Breast epithelium (tissue), 4 donors: ENCODE results near the gene OR5AR1. TPM values are rescaled to one million over a fixed set of nuclear protein-coding genes. Genes with fewer than 3 reads are reported as not detected.

Source experiments
- DNase-seq, 2 donors: peaks; one replicate each; pipeline ENCODE4 v3.0.0-alpha.2; 2019; ENCODE audit warnings: low spot score in 2 of 2
- H3K27ac ChIP-seq, 2 donors: fragments of 200-600 bp; sonication (generic) in 1 of 2; one replicate each; pipeline ENCODE4 v1.5.1; 2016 to 2019; ENCODE audit warnings: mild to moderate bottlenecking in 1 of 2
- H3K27me3 ChIP-seq, 2 donors: fragments of 200-600 bp; sonication (generic) in 1 of 2; one replicate each; pipeline versions ENCODE4 v1.5.1 to v1.6.0; 2017 to 2019; ENCODE audit warnings: control low read depth in 1 of 2, mild to moderate bottlenecking in 1 of 2
- H3K36me3 ChIP-seq: fragments of 200-600 bp; one replicate; pipeline ENCODE4 v1.5.1; 2019
- H3K4me1 ChIP-seq, 2 donors: fragments of 200-600 bp; sonication (generic); one replicate each; pipeline ENCODE4 v1.5.1; 2016 to 2019; ENCODE audit warnings: control low read depth in 1 of 2
- H3K4me3 ChIP-seq, 3 donors: fragments of 200-600 bp; sonication (generic); 1 replicate in 2 of 3; 2 replicates in 1 of 3; pipeline ENCODE4 v1.5.1; 2016 to 2019; ENCODE audit warnings: mild to moderate bottlenecking in 3 of 3, moderate library complexity in 2 of 3
- H3K9me3 ChIP-seq, 2 donors: fragments of 200-600 bp; sonication (generic) in 1 of 2; one replicate each; pipeline ENCODE4 v1.5.1; 2016 to 2019; ENCODE audit warnings: control low read depth in 1 of 2
- CTCF ChIP-seq, 3 donors: fragments of 450-650 bp; IDR thresholded peaks; one replicate each; pipeline ENCODE4 v1.5.1; 2016 to 2017; ENCODE audit warnings: antibody characterized with exemption in 3 of 3, mild to moderate bottlenecking in 3 of 3, moderate library complexity in 3 of 3
- POLR2A ChIP-seq: fragments of 450-650 bp; IDR thresholded peaks from one replicate; pipeline ENCODE4 v1.6.1; 2016; ENCODE audit warnings: antibody characterized with exemption, mild to moderate bottlenecking, moderate library complexity
- POLR2AphosphoS5 ChIP-seq, 3 donors: sonication (generic); formaldehyde crosslinking; IDR thresholded peaks; one replicate each; pipeline ENCODE4 v1.6.1; 2017; ENCODE audit warnings: antibody characterized with exemption in 3 of 3
- intact Hi-C: fragments of 100-400 bp; cut with DNase I; formaldehyde crosslinking; loops from one replicate; pipeline ENCODE4 v1.15.1; 2023; ENCODE audit warnings: low total_unique reads
- total RNA-seq, 3 donors: library from RNA; depleted of rRNA; stranded (reverse); fragments of >200 nt; gene quantifications; one replicate each; pipeline ENCODE4 v1.1.0, GENCODE V29; 2016

OR5AR1 gene
- total RNA-seq, 3 donors from 2014 or later: not detected

GRCh38 chr11:56693428-56693827, 29.9 kb downstream of the OR5AR1 start:
- DNase-seq: no peak
- no peaks in the 10 kb centered on the region for H3K4me1 ChIP-seq
- TF ChIP-seq POLR2AphosphoS5 (IDR thresholded peaks at IDR 0.05) (no peak), POLR2A (no peak), CTCF (IDR thresholded peaks at IDR 0.05) (no peak)
- no peaks in the 10 kb centered on the region for H3K27me3 ChIP-seq
- H3K4me3 ChIP-seq: no peak overlapping the region
- no peaks in the 10 kb centered on the region for H3K36me3 ChIP-seq
- intact Hi-C loops: no loop called here
- no peaks in the 10 kb centered on the region for H3K9me3 ChIP-seq
- no peak overlapping the region for H3K27ac ChIP-seq

GRCh38 chr11:56698795-56699194, 35.3 kb downstream of the OR5AR1 start, which contains the start of gene OR9G1:
Gene OR9G1, plus strand, starts transcription at chr11:56699095. Its CDS starts 1,293 bp downstream, at chr11:56700388.
- no peaks in the 10 kb centered on the region for H3K36me3 ChIP-seq
- intact Hi-C loops: no loop called here
- no peak within 1 kb of the TSS for H3K4me3 ChIP-seq
- H3K27ac ChIP-seq: no peak within 1 kb of the TSS
- DNase-seq: no peak
- no peak for TF ChIP-seq CTCF (IDR thresholded peaks at IDR 0.05)
- no peaks in the 10 kb centered on the region for H3K9me3 ChIP-seq
- H3K4me1 ChIP-seq: no peaks in the 10 kb centered on the region
- no peaks in the 10 kb centered on the region for H3K27me3 ChIP-seq

- no peaks in the 10 kb centered on the region for H3K9me3 ChIP-seq
- H3K4me3 ChIP-seq: no peak overlapping the region
- H3K36me3 ChIP-seq: no peaks in the 10 kb centered on the region
- intact Hi-C loops: no loop called here
- no peaks in the 10 kb centered on the region for H3K4me1 ChIP-seq
- H3K27ac ChIP-seq: no peak overlapping the region
- no peak for DNase-seq
- TF ChIP-seq POLR2A (no peak), CTCF (IDR thresholded peaks at IDR 0.05) (no peak), POLR2AphosphoS5 (IDR thresholded peaks at IDR 0.05) (no peak)
- no peaks in the 10 kb centered on the region for H3K27me3 ChIP-seq
Observed at GRCh38 chr11:56700242-56700913, 36.9 kb downstream of the OR5AR1 start.

- DNase-seq: no peak
- intact Hi-C loops: no loop called here
- H3K4me1 ChIP-seq: no peaks in the 10 kb centered on the region
- H3K27me3 ChIP-seq: no peaks in the 10 kb centered on the region
- no peak overlapping the region for H3K27ac ChIP-seq
- no peaks in the 10 kb centered on the region for H3K9me3 ChIP-seq
- no peak overlapping the region for H3K4me3 ChIP-seq
- H3K36me3 ChIP-seq: no peaks in the 10 kb centered on the region
- TF ChIP-seq CTCF (IDR thresholded peaks at IDR 0.05) (no peak), POLR2A (no peak), POLR2AphosphoS5 (IDR thresholded peaks at IDR 0.05) (no peak)
Observed at GRCh38 chr11:56700914-56701485, 37.5 kb downstream of the OR5AR1 start.

DNA sequence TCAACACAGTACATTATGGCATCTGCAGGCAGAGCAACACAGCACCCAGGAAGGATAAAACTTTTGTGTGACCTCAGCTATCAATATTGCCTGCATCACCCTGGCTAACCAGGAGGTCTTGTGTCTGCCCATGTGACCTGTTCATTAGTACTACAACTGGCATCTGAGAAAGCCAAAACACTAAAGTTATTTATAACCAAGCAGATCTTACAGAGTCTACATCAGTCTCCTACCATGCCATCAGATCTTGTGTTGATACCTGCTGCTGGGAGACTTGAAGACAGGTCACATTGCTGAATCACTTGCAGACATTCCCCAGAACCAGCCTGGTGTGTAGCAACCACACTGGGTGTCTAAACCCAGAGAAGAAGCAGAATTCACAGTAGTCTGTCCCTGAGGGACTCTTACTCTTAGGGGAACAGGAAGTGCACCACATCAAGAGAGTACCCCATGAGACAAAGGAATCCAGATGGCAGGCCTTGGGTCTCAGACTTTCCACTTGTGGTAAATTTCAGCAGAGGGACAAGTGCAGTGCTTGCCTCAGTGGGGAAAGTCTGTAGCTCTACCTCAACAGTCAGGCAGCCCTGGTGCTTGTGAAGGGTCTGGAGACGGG, 42.4 kb downstream of the OR5AR1 start:
- Histone ChIP-seq H3K27me3 (no peaks in the 10 kb centered on the region), H3K4me3 (no peak overlapping the region), H3K4me1 (no peaks in the 10 kb centered on the region), H3K9me3 (no peaks in the 10 kb centered on the region), H3K36me3 (no peaks in the 10 kb centered on the region), H3K27ac (no peak overlapping the region)
- intact Hi-C loops: no loop called here
- TF ChIP-seq POLR2A: no peak
- no peak for TF ChIP-seq CTCF (IDR thresholded peaks at IDR 0.05)
- no peak for TF ChIP-seq POLR2AphosphoS5 (IDR thresholded peaks at IDR 0.05)
- DNase-seq: no peak
